GM18951 (cell line): ENCODE results near the gene CISD2.
"Not testable (repeated sequence)": the region's sequence is repeated elsewhere in the genome, so short reads cannot be mapped to it uniquely, and the experiment has no call there.

ENCODE experiments used
- POLR2A ChIP-seq: IDR thresholded peaks from 4 replicates; pipeline ENCODE4 v1.6.1; 2011; ENCODE audit warnings: mild to moderate bottlenecking; ENCODE audit not compliant: insufficient read length, insufficient read depth; ENCODE audit errors: extremely low read depth
- in situ Hi-C: fragments of 300-500 bp; cut with MboI; formaldehyde crosslinking; loops from one replicate; pipeline ENCODE4 v1.12.0; 2022; ENCODE audit warnings: low sequenced_read_pairs, mixed read lengths, inconsistent platforms; ENCODE audit not compliant: unreplicated experiment

CISD2 gene

DNA sequence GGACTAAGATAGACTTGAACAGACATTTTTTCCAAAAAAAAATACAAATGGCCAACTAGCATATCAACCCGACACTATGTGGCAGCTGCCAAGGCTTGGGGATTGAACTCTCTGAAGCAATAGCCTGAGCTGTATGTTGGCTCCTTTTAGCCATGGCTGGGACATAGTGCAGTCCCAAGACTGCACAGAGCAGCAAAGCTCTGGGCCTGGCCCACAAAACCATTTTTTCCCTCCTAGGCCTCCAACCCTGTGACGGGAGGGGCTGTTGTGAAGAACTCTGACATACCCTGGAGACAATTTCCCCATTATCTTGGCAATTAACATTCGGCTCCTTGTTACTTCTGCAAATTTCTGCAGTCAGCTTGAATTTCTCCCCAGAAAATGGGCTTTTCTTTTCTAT is 50.1 kb downstream of the CISD2 start:
- in situ Hi-C loops, result no loop called here
- TF ChIP-seq POLR2A, result no peak

DNA sequence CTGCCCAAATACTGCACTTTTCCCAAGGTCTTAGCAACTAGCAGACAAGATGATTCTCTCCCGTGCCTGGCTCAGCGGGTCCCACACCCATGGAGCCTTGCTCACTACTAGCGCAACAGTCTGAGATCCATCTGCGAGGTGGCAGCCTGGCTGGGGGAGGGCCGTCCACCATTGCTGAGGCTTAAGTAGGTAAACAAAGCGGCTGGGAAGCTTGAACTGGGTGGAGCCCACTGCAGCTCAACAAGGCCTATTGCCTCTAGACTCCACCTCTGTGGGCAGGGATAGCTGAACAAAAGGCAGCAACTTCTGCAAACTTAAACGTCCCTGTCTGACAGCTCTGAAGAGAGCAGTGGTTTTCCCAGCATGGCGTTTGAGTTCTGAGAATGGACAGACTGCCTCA is 50.9 kb downstream of the CISD2 start:
- in situ Hi-C loops, result not testable (repeated sequence)

DNA sequence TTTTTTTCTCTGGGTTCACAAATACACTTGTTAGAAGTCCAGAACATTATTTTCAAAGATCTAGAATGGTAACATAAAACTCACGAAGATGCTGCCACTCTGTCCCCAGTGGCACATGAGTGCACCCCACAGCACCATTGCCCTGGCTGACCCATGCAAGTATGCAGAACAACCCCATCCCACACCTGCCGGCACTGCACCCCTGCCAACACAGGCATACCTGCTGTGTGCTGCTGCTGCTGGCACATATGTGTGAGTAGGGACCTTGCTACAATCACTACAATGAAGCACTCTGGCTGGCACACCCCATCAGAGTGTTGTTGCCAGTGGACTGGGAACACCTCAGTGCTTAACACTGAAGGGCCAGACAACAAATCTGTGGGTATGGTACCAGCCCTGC is 66.9 kb downstream of the CISD2 start:
- in situ Hi-C loops, result no loop called here
- TF ChIP-seq POLR2A, result no peak

GRCh38 chr4:102938063-102938462 is 69.3 kb downstream of the CISD2 start:
- in situ Hi-C loops, result not testable (repeated sequence)
